ENCODE data around the gene MYH16.
"Not testable (repeated sequence)": the region's sequence is repeated elsewhere in the genome, so short reads cannot be mapped to it uniquely, and the experiment has no call there.

MYH16 gene

DNA sequence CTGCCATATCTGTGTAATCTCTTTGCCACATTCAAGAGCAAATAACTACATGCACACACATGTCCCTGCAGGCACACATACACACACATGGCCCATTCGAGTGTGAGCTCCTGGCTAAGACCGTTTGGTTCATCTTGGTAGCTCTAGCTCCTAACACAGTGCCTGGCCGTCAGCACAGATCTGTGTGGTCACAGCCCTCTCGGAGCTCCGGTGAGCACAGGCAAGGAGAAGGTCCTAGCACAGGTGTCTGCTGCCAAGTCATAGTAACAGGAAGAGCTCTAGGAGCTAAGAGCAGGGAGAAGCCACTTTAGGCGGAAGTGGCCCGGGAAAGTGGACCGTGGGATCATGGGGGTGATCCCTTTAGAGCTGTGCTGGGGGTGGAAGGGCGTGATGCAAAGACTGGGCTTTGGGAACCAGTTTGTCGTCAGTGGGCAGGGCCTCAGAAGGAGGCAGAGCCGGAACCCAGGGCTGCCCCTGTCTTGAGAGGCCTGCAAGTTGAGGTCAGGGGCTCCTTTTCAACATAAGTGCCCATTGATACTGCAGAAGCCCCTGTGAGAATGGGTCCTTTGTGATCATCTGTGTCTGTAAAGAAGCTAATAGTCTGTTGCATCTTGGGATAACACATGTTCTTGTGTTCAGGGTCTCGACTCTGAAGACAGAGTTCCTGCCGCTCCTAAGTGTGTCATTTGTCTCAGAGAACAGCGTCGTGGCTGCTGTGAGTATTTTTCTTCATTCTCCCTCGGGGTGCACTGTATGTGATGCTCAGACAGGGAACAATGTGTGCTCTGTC is 85.3 kb downstream of the MYH16 start:
- no peak for DNase-seq

DNA sequence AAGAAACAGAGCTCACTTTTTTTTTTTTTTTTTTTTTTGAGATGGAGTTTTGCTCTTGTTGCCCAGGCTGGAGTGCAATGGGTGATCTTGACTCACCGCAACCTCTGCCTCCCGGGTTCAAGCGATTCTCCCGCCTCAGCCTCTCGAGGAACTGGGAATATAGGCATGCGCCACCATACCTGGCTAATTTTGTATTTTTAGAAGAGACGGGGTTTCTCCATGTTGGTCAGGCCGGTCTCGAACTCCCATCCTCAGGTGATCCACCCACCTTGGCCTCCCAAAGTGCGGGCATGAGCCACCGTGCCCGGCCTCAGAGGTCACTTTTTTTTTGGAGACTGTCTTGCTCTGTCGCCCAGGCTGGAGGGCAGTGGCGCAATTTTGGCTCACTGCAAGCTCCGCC is 85.9 kb downstream of the MYH16 start:
- not testable (repeated sequence) for DNase-seq

DNA sequence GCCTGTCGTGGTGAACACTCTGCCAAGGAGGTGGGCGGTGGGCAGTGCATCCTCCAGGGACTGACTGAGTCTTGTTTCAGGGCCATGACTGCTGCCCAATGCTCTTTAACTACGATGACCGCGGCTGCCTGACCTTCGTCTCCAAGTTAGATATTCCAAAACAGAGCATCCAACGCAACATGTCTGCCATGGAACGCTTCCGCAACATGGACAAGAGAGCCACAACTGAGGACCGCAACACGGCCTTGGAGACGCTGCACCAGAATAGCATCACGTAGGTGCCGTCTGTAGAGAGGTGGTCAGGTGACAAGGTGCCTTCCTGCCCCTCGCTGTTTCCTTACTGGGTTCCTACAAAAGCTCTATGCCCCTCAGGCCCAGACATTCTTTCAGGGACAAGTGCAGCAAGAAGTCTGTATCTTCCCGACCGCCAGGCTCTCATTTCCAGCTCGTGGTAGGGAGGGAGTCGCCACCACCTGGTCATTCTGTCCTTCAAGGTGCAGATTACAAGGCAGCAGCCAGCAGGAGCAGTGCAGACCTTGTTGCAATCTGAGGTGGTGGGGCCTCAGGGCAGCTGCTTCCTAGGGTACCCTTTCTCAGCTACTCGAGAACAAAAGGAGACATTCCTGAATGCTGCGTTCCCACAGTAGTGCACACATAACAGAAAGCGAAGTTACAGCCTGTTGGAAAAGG is 87.0 kb downstream of the MYH16 start:
- DNase-seq = no peak

All from eye (tissue), 1 donor.